Sigmoid colon (tissue), 3 donors: ENCODE results near the gene RB1.

Experiments
- POLR2A ChIP-seq, 2 donors: fragments of 450-650 bp; IDR thresholded peaks; one replicate each; pipeline ENCODE4 v1.6.1; 2016; ENCODE audit warnings: antibody characterized with exemption in 2 of 2, mild to moderate bottlenecking in 2 of 2, moderate library complexity in 2 of 2
- TF ChIP-seq, protein P1 (sequence below), 4 experiments: fragments of 450-650 bp in 3 of 4; fragments of 200-600 bp in 1 of 4; IDR thresholded peaks; one replicate each; pipeline ENCODE4 v1.5.1; 2016 to 2019; ENCODE audit warnings: antibody characterized with exemption in 4 of 4, mild to moderate bottlenecking in 3 of 4, moderate library complexity in 2 of 4

DNA sequence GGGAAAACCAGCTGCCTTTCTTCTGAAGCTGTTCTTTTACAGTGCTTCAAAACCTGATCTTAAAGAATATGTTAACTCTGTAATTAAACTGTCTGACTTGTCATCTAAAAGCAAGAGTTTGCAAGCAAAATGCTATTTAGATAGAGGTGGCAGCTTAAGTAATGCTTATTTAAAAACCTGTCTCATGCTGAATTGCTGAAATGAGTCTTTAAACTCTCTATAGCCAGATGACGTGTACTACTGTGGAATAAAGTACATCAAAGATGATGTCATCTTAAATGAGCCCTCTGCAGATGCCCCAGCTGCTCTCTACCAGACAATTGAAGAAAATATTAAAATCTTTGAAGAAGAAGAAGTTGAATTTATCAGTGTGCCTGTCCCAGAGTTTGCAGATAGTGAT is 47.6 kb upstream of the RB1 start:
- TF ChIP-seq, protein P1, sequence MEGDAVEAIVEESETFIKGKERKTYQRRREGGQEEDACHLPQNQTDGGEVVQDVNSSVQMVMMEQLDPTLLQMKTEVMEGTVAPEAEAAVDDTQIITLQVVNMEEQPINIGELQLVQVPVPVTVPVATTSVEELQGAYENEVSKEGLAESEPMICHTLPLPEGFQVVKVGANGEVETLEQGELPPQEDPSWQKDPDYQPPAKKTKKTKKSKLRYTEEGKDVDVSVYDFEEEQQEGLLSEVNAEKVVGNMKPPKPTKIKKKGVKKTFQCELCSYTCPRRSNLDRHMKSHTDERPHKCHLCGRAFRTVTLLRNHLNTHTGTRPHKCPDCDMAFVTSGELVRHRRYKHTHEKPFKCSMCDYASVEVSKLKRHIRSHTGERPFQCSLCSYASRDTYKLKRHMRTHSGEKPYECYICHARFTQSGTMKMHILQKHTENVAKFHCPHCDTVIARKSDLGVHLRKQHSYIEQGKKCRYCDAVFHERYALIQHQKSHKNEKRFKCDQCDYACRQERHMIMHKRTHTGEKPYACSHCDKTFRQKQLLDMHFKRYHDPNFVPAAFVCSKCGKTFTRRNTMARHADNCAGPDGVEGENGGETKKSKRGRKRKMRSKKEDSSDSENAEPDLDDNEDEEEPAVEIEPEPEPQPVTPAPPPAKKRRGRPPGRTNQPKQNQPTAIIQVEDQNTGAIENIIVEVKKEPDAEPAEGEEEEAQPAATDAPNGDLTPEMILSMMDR (IDR thresholded peaks at IDR 0.05) = no peak
- no peak for TF ChIP-seq POLR2A (IDR thresholded peaks at IDR 0.05)
